ENCODE data around the gene TMEM176B.

Gene TMEM176B

DNA sequence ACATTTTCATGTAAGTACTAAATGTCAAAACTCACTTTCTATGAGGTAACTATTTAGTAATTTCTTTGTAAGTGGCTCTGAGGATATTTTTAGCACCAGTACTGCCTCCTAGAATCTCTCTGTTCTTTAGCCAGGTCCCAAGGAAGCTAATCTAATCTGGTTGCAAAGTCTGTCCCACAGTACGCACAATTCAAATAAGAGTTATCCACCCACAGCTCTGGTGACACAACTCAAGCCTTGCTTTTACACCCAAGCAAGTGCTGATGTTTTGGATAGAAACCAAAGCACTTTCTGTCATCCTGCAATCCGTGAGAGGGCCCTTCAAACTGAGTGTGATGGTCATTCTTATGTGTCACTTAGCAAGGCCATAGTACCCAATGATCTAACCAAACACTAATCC is 48.5 kb downstream of the TMEM176B start:
- no peak for DNase-seq (ENCODE audit: low spot score)

GRCh38 chr7:150748376-150748775 is 51.8 kb downstream of the TMEM176B start:
- DNase-seq (ENCODE audit: low spot score) = no peak

DNA sequence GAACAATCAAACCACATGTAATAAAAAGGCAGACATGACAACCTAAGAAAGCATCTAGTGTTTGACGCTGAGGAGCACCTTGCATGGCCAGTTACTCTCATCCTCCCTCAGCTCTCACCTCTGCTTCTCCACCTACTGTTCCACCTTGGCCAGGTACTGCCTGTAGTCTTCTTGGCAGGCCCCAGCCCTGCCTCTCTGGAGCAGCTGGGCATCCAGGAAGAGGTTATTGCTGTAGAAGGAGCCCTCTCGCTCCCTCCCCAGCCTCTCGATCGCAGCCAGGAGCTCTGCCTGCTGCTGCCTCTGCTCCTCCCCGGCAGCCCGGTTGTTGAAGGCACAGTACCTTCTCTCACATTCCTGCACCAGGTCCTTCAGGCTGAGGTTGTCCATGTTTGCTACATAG is 53.2 kb downstream of the TMEM176B start:
- DNase-seq (ENCODE audit: low spot score) = no peak

DNA sequence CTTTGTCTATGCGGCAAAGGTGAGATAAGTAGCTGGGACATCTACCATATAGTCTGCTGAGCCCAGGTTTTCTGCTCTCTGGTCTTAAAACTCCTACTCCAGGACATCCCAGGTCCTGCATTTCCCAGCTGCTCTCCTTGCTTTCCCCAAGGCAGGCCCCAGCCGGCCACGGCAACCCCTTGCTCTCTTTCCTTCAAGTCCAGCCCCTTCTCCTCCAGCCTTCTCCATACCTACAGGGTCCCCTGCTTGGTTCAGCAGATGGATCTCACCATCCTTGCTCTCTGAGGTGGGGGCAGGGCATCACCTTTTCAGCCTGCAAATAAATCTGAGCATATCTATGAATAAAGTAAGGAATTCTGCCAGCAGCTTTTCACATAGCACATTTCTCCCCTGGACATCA is 54.3 kb downstream of the TMEM176B start:
- DNase-seq (ENCODE audit: low spot score) = no peak

- DNase-seq (ENCODE audit: low spot score) = no peak
Observed at GRCh38 chr7:150745086-150745485, 55.1 kb downstream of the TMEM176B start.

GRCh38 chr7:150744041-150744656 is 56.0 kb downstream of the TMEM176B start:
- no peak for DNase-seq (ENCODE audit: low spot score)

DNA sequence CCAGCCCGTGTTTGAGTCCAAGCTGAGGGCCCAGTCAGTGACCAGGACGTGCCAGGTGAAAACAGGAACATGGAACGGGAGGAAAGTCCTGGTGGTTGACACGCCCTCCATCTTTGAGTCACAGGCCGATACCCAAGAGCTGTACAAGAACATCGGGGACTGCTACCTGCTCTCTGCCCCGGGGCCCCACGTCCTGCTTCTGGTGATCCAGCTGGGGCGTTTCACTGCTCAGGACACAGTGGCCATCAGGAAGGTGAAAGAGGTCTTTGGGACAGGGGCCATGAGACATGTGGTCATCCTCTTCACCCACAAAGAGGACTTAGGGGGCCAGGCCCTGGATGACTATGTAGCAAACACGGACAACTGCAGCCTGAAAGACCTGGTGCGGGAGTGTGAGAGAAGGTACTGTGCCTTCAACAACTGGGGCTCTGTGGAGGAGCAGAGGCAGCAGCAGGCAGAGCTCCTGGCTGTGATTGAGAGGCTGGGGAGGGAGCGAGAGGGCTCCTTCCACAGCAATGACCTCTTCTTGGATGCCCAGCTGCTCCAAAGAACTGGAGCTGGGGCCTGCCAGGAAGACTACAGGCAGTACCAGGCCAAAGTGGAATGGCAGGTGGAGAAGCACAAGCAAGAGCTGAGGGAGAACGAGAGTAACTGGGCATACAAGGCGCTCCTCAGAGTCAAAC is 57.7 kb downstream of the TMEM176B start:
- DNase-seq (ENCODE audit: low spot score) = no peak

Data from LoVo (cell line).